Hematopoietic multipotent progenitor cell treated with erythropoietin and hydrocortisone succinate and interleukin-3 and kit ligand, for 17 days (in vitro differentiated cells): Measurements from ENCODE around the gene EEF2K.
A peak's percentile ranks its signal among the peaks of the same experiment; 100 is the strongest.
"Not testable (repeated sequence)": the region's sequence is repeated elsewhere in the genome, so short reads cannot be mapped to it uniquely, and the experiment has no call there.

ENCODE experiments used
- DNase-seq: peaks from one replicate; pipeline ENCODE4 v3.0.0-alpha.2; 2015; ENCODE audit warnings: low spot score

Gene EEF2K

DNA sequence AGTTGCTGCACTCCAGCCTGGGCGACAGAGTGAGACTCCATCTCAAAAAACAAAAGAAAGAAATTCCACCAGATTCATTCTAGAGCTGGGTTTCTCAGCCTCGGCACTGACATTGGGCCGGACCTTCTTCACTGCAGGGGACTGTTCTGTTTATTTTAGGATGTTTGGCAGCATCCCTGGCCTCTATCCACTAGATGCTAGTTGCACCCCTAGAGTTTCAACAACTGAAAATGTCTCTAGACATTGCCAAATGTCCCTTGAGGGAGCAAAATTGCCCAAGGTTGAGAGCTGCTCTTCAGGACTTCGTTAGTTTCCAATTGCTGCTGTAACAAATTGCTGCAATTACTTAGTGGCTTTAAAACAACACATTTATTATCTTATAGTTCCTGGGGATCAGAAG is 7.2 kb downstream of the EEF2K start:
- no peak for DNase-seq

DNA sequence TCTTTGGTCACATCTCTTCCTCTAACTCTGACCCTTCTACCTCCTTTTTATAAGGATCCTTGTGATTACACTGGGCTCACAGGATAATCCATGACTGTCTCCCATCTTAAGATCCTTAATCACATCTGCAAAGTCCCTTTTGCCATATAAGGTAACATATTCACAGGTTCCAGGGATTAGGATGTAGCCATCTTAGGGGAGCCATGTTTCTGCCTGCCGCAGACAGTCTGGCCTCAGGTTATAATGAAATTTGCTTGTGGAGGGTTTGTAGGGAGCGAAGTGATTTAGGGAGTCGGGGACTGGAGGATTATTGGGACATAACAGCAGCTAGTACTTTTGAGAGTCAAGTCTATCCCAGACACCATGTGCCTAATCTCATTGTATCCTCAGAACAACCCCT is 7.7 kb downstream of the EEF2K start:
- DNase-seq, result no peak

DNA sequence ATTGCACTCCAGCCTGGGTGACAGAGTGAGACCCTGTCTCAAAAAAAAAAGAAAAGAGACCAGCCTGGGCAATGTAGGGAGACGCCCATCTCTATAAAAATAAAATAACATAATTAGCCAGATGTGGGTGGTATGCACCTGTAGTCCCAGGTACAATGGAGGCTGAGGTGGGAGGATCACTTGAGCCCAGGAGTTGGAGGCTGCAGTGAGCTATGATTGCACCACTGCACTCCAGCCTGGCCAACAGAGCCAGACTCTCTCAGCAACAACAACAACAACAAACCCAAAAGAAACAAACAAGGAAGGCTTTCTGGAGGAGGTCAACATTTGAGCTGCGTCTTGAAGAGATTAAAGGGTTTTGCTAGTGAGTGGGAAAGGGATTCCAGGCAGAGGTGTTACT is 8.3 kb downstream of the EEF2K start:
- DNase-seq, result no peak

- peak; percentile 19 for DNase-seq
Observed at GRCh38 chr16:22214889-22215288, 8.8 kb downstream of the EEF2K start.

DNA sequence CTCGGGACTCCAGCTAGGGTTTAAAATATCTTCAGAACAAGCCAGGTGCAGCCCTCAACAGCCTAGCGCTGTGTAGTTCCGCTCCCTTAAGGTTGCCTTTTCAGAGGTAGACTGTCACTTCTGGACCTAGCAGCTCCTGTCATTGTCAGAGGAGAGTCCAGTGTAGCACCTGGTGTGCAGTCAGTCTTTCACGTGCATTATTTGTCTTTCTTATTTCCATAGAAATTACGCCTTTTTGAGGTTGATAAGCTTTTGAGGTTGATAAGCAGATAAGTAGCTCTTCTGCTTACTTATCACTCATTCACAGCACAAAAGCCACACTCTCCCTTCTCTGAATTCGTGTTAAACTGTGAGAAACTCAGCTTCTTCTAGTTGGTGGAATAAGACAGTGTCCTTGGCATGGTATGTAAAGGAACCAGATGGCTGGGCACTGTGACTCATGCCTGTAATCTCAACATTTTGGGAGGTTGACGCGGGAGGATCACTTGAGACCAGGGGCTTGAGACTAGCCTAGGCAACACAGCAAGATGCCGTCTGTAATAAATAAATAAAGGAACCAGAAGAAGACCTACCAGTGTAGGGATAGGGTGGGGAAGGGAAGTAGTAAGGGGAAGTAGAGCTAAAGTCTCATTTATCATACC is 10.2 kb downstream of the EEF2K start:
- DNase-seq, result peak; percentile 43

GRCh38 chr16:22216832-22217225 is 10.8 kb downstream of the EEF2K start:
- not testable (repeated sequence) for DNase-seq

GRCh38 chr16:22217890-22218730 is 12.0 kb downstream of the EEF2K start:
- DNase-seq, result peak; percentile 64

DNA sequence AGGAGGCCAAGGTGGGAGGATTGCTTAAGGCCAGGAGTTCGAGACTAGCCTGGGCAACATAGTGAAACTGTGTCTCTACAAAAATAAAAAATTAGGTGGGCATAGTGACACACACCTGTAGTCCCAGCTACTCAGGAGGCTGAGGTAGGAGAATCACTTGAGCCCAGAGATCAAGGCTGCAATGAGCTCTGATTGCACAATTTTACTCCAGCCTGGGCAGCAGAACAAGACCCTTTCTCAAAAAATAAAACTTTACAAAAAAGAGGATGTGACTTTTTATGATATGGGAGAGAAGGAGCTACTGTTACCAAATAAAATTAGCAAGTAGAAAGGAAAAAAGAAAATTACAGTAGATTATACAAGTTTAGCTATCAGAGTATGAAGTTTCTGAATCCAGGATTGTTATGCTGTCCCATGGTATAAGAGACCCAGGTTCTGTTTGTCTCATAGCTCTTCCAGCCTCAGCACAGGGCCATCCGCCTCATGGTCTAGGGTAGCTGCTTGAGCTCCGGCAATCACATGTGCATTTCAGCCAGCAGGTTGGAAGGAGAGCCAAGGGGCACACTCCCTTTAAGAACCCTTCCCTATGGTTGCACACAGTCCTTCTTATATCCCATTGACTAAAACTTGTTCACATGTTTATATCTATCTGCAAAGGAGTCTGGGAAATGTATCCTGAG is 13.5 kb downstream of the EEF2K start:
- no peak for DNase-seq

DNA sequence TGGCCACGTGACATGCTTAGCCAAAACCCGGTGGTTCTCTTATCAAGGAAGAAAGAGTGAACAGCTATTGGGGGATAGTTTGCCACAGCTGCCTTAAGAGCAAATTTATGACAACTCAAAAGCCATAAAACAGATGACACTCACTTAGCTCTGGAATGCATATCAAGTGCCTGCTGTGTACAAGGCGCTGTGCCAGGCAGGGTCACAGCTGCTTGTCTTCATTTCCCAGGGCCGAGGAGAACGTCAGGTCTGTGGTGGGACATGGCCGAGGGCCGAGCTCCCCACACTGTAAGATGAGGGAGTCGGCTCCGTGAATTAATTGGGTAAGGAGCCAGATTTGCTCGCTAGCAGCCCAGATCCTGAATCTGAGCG is 14.0 kb downstream of the EEF2K start:
- no peak for DNase-seq

DNA sequence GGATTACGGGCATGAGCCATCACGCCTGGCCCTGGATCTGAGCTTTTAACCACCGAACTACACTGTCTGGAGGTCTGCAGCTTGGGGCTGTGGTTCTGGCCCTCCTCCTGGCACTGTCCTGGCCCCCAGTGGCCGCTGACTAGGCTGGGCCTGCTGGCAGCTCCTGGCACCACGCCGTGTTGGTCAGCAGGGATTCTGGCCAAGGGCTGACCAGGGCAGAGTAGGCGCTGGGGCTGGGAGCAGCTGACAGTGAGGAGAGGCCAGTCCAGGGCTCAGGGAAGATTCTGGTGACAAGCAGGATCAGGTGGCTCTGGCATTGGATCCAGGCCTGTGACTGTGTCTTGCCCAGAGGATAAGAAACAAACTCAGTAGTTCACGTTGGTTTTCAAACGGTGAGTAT is 14.6 kb downstream of the EEF2K start:
- no peak for DNase-seq

DNA sequence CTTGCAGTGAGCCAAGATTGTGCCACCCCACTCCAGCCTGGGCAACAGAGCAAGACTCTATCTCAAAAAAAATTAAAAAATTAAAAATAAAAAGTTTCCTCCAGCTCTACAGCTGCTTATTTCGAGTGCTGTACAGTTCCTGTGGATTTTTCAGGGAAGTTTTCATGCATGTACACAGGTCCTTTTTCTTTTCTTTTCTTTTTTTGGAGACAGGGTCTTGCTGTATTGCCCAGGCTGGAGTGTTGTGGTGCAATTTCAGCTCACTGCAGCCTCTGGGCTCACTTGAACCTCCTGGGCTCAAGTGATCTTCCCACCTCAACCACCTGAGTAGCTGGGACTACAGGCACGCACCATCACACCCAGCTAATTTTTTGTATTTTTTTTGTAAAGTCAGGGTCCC is 15.9 kb downstream of the EEF2K start:
- DNase-seq, result no peak

- no peak for DNase-seq
Observed at GRCh38 chr16:22222998-22223397, 16.9 kb downstream of the EEF2K start.

- DNase-seq, result no peak
Observed at GRCh38 chr16:22225060-22225459, 19.0 kb downstream of the EEF2K start.

- DNase-seq, result no peak
Observed at GRCh38 chr16:22229889-22230288, 23.8 kb downstream of the EEF2K start.

DNA sequence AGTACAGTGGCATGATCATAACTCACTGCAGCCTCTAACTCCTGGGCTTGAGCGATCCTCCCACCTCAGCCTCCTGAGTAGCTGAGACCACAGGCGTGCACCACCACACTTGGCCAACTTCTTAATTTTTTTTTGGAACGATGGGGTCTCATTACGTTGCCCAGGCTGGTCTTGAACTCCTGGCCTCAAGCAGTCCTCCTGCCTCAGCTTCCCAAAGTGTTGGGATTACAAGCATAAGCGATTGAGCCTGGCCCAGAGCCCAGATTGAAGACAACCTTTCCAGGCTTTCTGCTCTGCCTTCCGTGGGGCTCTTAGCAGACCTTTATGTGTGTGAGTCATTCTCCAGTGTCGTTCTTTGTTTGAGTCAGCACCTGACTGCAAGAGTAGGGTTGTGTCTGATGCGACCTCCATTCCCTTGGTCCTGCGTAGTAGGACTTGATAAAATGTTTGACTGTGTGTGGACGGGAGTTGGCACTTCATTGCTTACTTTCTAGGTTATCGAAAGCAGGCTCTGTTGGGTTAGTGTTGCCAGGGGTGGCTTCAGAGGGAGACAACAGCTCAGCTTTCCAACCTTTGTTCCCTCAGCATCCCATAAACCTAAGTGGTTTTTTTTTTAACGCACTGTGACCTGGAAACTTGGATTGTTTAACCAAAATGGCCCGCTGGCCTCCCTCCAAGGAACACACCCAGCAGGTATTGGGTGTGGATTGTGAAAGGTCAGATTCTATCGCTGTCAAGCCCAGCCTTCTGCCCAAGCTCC is 26.4 kb downstream of the EEF2K start:
- DNase-seq, result no peak

- no peak for DNase-seq
Observed at GRCh38 chr16:22233037-22233372, 26.9 kb downstream of the EEF2K start.

DNA sequence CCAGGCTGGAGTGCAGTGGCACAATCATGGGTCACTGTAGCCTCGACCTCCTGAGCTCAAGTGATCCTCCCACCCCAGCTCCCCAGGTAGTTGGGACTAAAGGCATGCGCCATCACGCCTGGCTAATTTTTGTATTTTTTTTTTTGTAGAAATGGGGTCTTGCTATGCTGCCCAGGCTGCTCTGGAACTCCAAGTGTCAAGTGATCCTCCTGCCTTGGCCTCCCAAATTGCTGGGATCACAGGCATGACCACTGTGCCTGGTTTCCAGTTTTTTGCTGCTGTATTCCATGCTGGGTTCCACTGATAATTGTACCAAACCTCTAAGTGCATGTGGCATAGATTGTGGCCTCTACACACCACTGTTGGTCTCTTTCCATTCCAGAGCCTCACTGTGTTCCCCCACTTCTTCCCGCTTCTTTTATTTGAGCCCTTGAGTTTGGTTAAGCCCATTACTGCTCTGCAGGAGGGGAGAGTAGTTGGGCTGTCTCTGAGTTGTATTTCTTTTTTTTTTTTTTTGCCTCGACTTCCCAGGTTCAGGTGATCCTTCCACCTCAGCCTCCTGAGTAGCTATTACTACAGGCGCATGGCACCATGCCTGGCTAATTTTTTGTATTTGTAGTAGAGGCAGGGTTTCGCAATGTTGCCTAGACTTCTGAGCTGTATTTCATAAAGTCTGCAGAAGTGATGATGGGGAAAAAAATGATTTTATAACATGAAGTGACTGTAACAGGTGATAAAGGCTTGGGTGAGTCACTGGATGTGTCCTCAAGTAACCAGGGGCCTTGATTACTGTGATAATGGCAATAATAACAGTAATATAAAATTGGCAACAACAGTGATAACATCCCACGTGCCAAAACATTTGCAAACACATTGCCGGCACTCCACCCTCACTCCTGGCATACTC is 30.0 kb downstream of the EEF2K start:
- peak; percentile 25 for DNase-seq

DNA sequence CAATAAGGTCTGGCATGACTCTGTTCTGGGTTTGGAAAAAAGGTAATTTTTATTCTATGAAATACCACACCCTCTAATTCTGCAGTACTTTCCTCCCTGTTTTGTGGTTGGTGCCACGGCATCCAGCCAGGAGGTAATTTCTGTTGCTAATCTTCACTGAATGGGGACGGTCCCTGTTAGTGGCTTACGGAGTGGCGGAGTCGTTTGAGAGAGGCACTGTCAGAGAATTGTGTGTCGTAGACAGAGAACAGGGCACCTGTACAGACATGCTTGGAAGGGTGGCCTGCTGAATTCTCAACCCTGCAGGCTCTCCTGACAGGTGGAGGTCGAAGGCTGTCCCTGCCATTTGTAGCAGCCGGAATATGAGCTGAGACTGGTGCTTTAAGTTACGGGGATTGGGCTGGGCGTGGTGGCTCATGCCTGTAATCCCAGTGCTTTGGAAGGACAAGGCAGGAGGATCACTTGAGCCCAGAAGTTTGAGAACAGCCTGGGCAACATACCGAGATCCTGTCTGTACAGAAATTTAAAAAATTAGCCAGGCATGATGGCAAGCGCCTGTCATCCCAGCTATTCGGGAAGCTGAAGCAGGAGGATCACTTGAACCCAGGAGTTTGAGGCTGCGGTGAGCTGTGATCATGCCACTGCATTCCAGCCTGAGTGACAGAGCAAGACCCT is 33.2 kb downstream of the EEF2K start:
- DNase-seq, result no peak

- DNase-seq, result no peak
Observed at GRCh38 chr16:22240023-22240710, 34.1 kb downstream of the EEF2K start.

DNA sequence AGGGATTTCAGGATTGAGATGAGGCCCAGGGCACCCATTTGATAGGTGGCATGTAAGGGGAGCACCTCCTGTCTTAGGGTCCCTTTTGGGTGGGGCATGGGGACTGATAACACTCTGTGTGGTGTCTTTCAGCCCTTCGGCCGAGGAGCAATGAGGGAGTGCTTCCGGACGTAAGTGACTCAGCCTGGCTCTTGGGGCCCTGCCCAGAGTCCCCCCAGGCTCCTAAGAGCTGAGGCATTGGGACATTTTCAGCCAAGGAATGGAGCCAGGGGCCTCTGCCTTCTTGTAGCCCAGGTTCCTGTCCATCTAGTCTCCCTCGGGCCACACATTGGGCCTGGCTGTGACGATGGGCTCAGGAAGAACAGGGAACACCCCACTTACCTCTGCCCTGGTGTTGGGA is 44.4 kb downstream of the EEF2K start:
- no peak for DNase-seq
